GM12874 (cell line): ENCODE data around the gene UBR4.

Experiments used
- TF ChIP-seq, protein P1 (sequence below): IDR thresholded peaks from 2 replicates; pipeline ENCODE4 v1.5.1; 2011; ENCODE audit warnings: low read depth, mild to moderate bottlenecking, control low read depth, low read length, moderate library complexity; ENCODE audit not compliant: insufficient read depth

UBR4 gene

DNA sequence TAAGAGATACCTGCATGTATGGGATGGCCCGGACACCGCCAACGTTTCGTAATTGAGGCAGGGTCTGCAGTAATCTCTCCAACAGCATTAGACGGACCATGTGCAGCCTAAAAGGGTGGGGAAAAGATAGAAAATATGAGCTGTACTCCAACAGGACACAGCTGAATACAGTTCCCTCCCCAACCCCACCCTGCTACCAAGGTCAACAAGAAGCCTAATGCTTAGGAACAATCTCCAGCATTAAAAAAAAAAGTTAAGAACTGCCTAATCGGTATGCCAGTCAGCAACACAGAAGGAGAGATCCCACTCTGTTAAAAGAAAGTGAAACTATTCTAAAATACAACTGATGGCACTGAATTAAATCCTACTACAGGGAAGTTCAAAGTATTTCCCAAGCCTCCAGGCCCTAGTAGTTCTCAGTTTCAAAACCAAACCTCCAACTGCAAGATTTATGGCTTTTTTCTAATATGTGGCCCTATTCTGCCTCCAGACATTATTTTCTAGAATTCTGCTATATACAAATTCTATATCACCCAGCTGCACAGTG, 81.0 kb downstream of the UBR4 start:
- TF ChIP-seq, protein P1, sequence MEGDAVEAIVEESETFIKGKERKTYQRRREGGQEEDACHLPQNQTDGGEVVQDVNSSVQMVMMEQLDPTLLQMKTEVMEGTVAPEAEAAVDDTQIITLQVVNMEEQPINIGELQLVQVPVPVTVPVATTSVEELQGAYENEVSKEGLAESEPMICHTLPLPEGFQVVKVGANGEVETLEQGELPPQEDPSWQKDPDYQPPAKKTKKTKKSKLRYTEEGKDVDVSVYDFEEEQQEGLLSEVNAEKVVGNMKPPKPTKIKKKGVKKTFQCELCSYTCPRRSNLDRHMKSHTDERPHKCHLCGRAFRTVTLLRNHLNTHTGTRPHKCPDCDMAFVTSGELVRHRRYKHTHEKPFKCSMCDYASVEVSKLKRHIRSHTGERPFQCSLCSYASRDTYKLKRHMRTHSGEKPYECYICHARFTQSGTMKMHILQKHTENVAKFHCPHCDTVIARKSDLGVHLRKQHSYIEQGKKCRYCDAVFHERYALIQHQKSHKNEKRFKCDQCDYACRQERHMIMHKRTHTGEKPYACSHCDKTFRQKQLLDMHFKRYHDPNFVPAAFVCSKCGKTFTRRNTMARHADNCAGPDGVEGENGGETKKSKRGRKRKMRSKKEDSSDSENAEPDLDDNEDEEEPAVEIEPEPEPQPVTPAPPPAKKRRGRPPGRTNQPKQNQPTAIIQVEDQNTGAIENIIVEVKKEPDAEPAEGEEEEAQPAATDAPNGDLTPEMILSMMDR: no peak

DNA sequence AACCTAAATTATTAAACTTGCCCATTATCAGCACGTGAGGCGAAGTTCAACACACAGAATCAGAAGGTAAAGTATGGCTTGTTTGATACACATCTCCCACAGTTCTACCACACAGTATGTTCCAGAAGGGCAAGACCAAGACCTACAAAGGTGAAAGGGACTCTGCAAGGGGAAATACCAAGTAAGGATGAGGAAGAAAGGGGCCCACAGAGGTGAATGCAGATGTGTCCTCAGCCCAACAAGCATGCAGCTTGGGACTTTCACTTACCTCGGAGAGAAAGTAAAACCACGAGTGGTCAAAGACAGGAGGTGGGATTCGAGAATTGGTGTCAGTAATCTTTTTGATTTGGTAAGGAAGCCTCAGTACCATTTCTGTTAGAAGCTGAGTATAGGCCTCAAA, 85.8 kb downstream of the UBR4 start:
- TF ChIP-seq, protein P1: no peak

DNA sequence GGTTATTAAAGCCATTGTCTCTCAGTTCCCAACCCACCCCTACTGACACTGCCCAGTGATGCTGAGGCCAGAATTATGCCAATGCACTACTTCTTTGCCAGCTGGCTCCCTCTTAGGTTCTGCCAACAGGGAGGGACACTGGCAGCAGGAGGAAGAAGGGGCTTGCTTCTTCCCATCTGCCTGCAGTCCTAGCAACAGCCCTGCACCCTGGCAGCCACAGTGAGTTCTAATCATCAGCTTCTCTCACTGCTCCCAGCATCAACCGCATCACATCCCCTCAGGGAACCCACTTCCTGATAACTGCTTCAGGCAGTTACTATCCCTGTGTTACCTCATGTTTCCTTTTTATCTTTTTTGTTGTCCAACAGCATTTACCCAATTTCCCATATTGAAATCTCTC, 86.2 kb downstream of the UBR4 start:
- TF ChIP-seq, protein P1: no peak

DNA sequence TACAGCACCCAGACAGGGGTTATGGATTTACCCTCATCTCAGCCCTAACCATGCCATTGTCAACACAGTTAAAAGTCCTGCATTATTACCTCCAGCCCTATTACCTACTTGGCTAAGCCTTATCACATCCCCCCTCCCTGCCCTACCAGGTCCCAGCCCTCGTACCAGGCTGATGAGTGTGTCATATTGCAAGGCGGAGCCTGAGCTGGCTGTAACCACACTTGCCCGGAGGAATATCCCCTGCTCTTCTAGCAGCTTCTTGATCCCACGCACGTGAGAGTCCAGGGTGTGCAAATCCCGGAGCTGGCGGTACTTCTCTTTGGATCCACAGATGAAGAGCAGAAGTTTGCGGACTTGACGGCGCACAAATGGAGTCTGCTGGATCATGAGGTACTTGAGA, 87.4 kb downstream of the UBR4 start:
- TF ChIP-seq, protein P1: no peak

DNA sequence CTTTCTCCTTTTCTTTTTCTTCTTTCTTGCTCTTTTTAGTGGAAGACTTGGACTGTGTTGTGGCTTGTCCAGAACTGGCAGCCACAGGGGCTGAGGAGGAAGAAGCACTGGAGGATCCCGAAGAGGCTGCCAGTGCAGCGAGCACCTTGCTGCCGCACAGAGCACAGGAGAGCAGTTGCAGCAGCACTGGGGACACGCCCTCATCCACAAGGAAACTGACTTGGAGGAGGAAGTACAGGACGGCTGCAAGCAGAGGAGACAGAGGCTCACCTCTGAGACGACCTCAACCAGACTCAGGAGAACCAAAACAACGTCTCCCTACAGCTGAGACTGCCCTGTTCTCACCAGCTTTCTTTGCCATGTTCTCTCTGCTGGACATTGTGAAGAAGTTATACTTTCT, 88.9 kb downstream of the UBR4 start:
- TF ChIP-seq, protein P1: no peak

DNA sequence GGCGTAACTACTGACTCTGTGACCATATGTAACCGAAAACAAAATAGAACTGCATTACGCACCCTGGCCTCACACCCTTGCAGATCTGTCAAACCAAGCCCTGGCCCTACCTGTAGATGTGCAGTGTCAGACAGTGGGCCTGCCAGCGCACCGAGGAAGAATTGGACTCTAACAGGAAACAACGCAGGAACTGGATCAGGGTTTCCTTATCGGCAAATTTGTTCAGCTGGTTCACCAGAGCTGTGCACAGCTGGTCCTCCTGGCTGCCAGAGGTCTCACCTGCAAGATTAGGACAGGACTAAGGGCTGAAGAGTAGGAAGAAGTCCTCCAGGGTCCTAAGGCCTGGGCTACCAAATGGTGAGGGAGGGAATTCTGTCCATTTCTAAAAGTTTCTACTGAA, 90.0 kb downstream of the UBR4 start:
- TF ChIP-seq, protein P1: no peak

DNA sequence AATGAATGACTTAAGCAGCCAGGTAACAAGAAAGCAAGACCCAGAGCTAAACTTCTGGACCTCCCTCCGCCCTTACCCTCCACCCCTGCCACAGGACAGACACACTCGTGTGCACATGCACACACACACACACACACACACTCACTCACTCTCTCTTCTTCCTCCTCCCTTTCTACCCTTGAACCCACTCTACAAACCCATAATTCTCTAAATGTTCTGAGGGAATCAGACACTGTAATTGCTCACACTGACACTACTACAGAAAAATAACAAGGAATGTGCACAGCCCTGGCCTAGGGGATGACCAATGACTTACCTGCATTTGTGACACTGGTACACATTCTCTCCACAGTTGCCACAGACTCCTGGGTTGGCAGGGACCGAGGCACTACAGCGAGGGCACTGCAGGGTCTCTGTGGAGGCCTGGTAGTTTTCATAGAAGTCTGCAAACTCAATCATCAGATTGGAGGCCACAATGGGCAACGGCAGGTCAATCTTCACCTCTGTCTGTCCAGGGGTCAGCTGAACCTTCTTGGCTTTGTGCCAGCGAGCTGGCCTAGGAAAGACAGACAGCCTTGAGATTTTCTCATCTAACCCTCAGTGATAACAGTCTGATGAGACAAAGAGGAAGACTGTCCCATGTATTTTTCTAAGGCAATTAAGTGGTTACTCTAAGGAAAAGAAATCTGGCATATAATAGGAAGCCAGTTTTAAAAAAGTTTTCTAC, 94.8 kb downstream of the UBR4 start:
- TF ChIP-seq, protein P1: no peak

DNA sequence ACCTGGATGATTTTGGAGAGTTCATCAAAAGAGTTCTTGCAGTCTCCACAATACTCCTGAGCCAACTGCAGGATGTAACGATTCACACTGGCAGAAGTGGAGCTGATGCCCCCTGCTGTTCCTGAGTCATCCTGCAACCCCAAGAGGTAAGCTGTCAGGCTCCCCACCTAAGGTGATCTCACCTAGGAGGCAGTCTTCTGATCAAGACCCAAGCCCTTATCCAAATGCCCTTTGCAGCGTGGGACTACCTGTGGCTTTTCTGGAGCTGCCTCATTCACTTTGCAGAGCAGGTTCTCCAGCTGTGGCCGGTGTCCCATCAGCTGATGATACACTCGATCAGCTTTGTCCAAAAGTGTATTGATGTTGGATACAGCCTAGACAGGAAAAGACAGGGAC, 96.4 kb downstream of the UBR4 start:
- TF ChIP-seq, protein P1: peak; percentile 62
